ENCODE data around the gene EVI2A.

- TF ChIP-seq CTCF (optimal IDR thresholded peaks at IDR 0.05 in 1 of 3, IDR thresholded peaks at IDR 0.05 in 1 of 3, conservative IDR thresholded peaks at IDR 0.05 in 1 of 3; ENCODE audit: extremely low read depth in 1 of 3, insufficient read depth in 2 of 3, low read length in 3 of 3) (no peak), EZH2 (IDR thresholded peaks at IDR 0.05; ENCODE audit: low read length) (no peak)
Measured at GRCh38 chr17:31311526-31311925, 9.9 kb downstream of the EVI2A start.

Measured in keratinocyte (primary cell).